ENCODE data around the gene BRF1.

Gene BRF1

DNA sequence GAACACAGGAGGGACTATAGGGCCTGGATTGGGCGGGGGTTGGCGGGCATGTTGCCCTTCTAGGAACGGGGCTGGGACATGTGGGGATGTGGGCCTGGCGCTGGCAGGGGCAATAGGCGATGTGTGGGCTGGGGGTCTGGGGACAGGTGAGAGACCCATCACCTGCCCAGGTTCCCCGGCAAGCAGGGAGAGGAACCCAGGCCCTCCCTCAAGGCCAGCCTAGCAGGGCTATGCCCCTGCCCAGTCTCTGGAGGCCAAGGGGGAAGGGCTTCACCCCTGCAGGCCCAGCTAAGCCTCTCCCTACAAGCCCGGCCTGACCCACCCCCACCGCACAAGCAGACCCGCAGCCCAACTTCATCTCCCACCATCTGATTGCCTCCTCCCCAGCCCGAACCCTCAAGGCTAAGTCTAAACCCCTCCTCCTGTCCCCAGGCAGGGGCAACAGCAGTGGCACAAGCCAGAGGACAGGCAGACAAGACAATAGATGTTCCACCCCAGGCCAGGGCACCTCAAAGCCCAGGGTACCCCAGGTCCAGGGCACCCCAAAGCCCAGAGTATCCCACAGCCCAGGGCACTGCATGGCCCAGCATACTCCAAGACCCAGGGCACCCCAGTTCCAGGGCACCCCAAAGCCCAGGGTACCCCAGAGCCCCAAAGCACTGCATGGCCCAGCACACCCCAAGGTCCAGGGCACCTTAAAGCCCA is 138.7 kb downstream of the BRF1 start:
- peak; percentile 36 for DNase-seq (ENCODE audit: low spot score)

DNA sequence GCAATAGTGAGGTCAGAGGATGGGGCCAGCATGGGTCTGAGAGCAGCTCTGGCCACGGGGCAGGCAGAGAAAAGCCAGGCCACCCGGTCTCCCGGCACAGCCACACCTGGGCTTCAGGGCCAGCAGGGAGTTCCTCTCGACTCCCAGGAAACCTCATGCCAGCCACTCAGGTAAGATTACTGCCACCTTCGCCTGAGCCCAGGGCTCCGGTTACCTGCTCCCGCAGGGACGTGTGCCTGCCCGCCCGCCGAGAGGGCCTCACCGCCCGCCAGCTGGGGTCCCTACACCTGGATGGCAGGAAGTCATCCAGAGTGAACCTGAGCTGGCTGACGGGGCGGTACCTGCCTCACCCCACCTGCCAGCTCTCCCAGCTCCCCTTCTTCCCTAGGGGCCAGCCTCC is 139.5 kb downstream of the BRF1 start:
- no peak for DNase-seq (ENCODE audit: low spot score)

DNA sequence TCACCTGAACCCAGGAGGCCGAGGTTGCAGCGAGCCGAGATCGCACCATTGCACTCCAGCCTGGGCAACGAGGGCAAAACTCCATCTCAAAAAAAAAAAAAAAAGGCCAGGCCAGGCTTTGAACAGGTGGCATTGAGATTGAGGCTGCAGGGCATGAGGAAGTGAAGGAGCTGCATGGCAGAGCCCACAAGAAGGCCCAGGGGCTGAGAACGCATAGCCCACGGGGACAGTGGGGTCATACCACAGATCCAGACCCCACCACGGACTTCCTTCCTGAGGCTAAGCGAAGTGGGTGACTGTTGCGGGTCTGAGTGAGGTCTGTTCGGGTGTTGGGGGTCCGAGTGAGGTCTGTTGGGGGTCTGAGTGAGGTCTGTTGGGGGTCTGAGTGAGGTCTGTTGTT is 140.0 kb downstream of the BRF1 start:
- no peak for DNase-seq (ENCODE audit: low spot score)

DNA sequence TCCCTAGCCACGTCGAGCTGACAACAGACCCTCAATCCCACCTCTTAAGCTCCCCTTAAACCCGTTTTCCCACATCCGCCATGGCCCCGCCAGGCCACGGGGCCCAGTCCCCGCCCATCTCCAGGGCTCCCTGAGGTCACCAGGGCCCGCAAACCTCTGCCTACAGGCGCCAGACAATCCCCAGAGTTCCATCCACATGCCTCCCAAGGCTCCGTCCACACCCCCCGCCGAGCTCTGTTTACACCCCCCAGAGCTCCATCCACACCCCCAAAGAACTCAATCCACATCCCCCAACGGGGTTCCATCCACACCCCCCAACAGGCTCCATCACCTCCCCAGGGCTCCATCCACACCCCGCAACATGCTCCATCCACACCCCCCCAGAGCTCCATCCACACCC is 141.5 kb downstream of the BRF1 start:
- DNase-seq (ENCODE audit: low spot score) = no peak

Data from SK-N-DZ (cell line).